HepG2 (cell line): ENCODE measurements around the gene PARP15. TPM values are rescaled to one million over a fixed set of nuclear protein-coding genes. Genes with fewer than 3 reads are reported as not detected.

Experiments used
- ATAC-seq: fragments of 200-7000 bp; cut with Tn5 transposase; 3 replicates; pipeline ENCODE4 v1.9.1; 2020; ENCODE audit warnings: mild to moderate bottlenecking, moderate library complexity
- BruUV-seq: library from RNA; stranded (reverse); fragments of 400-500 nt; replicated peaks from 2 replicates; lab custom pipeline; 2021; lab: Mats Ljungman, UMichigan
- CTCF ChIA-PET: fragments of 300-600 bp; formaldehyde crosslinking; extraction: SDS; loops from one replicate; lab custom pipeline; 2021; ENCODE audit warnings: low total read pairs, inconsistent platforms, low intra/inter-chr PET ratio; lab: Yijun Ruan, JAX
- POLR2A ChIA-PET: fragments of 350-600 bp; sonication (Branson Sonifier 250); formaldehyde crosslinking; loops from one replicate; lab custom pipeline; 2020; ENCODE audit warnings: antibody characterized with exemption, inconsistent platforms; lab: Yijun Ruan, JAX
- DNase-seq: peaks from one replicate; pipeline ENCODE4 v3.0.0-alpha.2; 2015; ENCODE audit warnings: low spot score
- FAIRE-seq: peaks from 3 replicates; lab custom pipeline; 2011; peaks lifted over from hg19 to GRCh38; lab: Jason Lieb, UNC
- H2AFZ ChIP-seq: one replicate; pipeline ENCODE4 v1.6.1; 2011; ENCODE audit warnings: low read length, inconsistent platforms
- H3K27ac ChIP-seq: fragments of 300-600 bp; 3 replicates; pipeline ENCODE4 v1.8.0; 2011; ENCODE audit warnings: mixed run types, mild to moderate bottlenecking, mixed read lengths, low read length, inconsistent platforms; ENCODE audit not compliant: insufficient read depth; ENCODE audit errors: extremely low read length
- H3K27me3 ChIP-seq, 2 experiments: fragments of 200-600 bp in 1 of 2; 2 replicates in 1 of 2; 3 replicates in 1 of 2; pipeline versions ENCODE4 v1.6.0 to v1.8.0; 2011; ENCODE audit warnings: low read length in 2 of 2, mild to moderate bottlenecking in 2 of 2, moderate library complexity in 2 of 2, inconsistent platforms in 1 of 2; ENCODE audit not compliant: insufficient read depth in 2 of 2, control insufficient read depth in 1 of 2
- H3K36me3 ChIP-seq, 2 experiments: fragments of 200-600 bp in 1 of 2; replicated peaks in 1 of 2; 2 replicates in 1 of 2; 3 replicates in 1 of 2; pipeline versions ENCODE4 v1.5.1 to v1.8.0; 2011; ENCODE audit warnings: low read length in 2 of 2, inconsistent platforms in 1 of 2; ENCODE audit not compliant: insufficient read depth in 2 of 2, control insufficient read depth in 1 of 2
- H3K4me1 ChIP-seq: 2 replicates; pipeline ENCODE4 v1.5.1; 2012; ENCODE audit warnings: low read length, inconsistent platforms; ENCODE audit not compliant: insufficient read depth
- H3K4me2 ChIP-seq: 2 replicates; pipeline ENCODE4 v1.6.0; 2011; ENCODE audit warnings: low read depth, low read length, inconsistent platforms
- H3K4me3 ChIP-seq, 3 experiments: fragments of 200-600 bp in 1 of 3; sonication (generic), shearing (Covaris generic) in 1 of 3; replicated peaks in 1 of 3; 2 replicates each; pipeline ENCODE4 v1.5.1; 2011 to 2016; ENCODE audit warnings: low read length in 3 of 3, inconsistent platforms in 2 of 3, low read depth in 2 of 3, mild to moderate bottlenecking in 2 of 3, control low read depth in 1 of 3, mixed read lengths in 1 of 3; ENCODE audit not compliant: insufficient read depth in 1 of 3
- H3K79me2 ChIP-seq: one replicate; pipeline ENCODE4 v1.6.1; 2011; ENCODE audit warnings: low read length, inconsistent platforms; ENCODE audit not compliant: insufficient read depth
- H3K9ac ChIP-seq: 2 replicates; pipeline ENCODE4 v1.6.0; 2011; ENCODE audit warnings: mild to moderate bottlenecking, low read depth, low read length, inconsistent platforms; ENCODE audit not compliant: insufficient read depth
- H3K9me3 ChIP-seq: 2 replicates; pipeline ENCODE4 v1.5.1; 2012; ENCODE audit warnings: mild to moderate bottlenecking, low read length
- H4K20me1 ChIP-seq: 2 replicates; pipeline ENCODE4 v1.6.0; 2011; ENCODE audit warnings: inconsistent platforms, mild to moderate bottlenecking, low read length, moderate library complexity; ENCODE audit not compliant: insufficient read depth
- ELK4 ChIP-seq: sonication (generic); formaldehyde crosslinking; IDR thresholded peaks from 2 replicates; pipeline ENCODE4 v1.9.0; 2021; ENCODE audit warnings: missing genetic modification reagents, borderline replicate concordance
- EP300 ChIP-seq, 3 experiments: sonication (generic) in 1 of 3; formaldehyde crosslinking in 1 of 3; IDR thresholded peaks; 2 replicates each; pipeline versions ENCODE4 v1.5.1 to v1.6.1; 2011 to 2020; ENCODE audit warnings: low read depth in 2 of 3, low read length in 2 of 3, borderline replicate concordance in 1 of 3, improper control_type of control experiment in 1 of 3, mild to moderate bottlenecking in 1 of 3, missing genetic modification reagents in 1 of 3, moderate library complexity in 1 of 3
- GABPB1 ChIP-seq: IDR thresholded peaks from 2 replicates; pipeline ENCODE4 v1.6.1; 2016; ENCODE audit warnings: mild to moderate bottlenecking, missing genetic modification reagents, moderate library complexity, missing compliant biosample characterization
- HOXD1 ChIP-seq: sonication (generic); formaldehyde crosslinking; IDR thresholded peaks from 2 replicates; pipeline ENCODE4 v1.5.0; 2020; ENCODE audit warnings: missing genetic modification reagents
- KDM1A ChIP-seq: IDR thresholded peaks from 2 replicates; pipeline ENCODE4 v1.6.1; 2016; ENCODE audit warnings: missing compliant biosample characterization
- MAF1 ChIP-seq: sonication (generic); formaldehyde crosslinking; IDR thresholded peaks from 2 replicates; pipeline ENCODE4 v1.5.0; 2020; ENCODE audit warnings: missing genetic modification reagents, borderline replicate concordance
- MATR3 ChIP-seq: sonication (generic); formaldehyde crosslinking; IDR thresholded peaks from 2 replicates; pipeline ENCODE4 v1.4.0; 2020; ENCODE audit warnings: missing genetic modification reagents
- MAZ ChIP-seq, 2 experiments: sonication (generic) in 1 of 2; formaldehyde crosslinking in 1 of 2; IDR thresholded peaks; 2 replicates each; pipeline versions ENCODE4 v1.5.0 to v1.6.1; 2012 to 2020; ENCODE audit warnings: low read depth in 2 of 2, mild to moderate bottlenecking in 2 of 2, borderline replicate concordance in 1 of 2, improper control_type of control experiment in 1 of 2, low read length in 1 of 2, missing genetic modification reagents in 1 of 2, moderate library complexity in 1 of 2
- MYC ChIP-seq: sonication (generic); formaldehyde crosslinking; IDR thresholded peaks from 2 replicates; pipeline ENCODE4 v1.9.0; 2021; ENCODE audit warnings: missing genetic modification reagents, borderline replicate concordance
- PRPF4 ChIP-seq: fragments of 200-400 bp; formaldehyde crosslinking; IDR thresholded peaks from 2 replicates; pipeline ENCODE4 v1.6.1; 2016; ENCODE audit warnings: low read length, low read depth; ENCODE audit not compliant: poor library complexity, severe bottlenecking
- SALL1 ChIP-seq: sonication (generic); formaldehyde crosslinking; IDR thresholded peaks from 2 replicates; pipeline ENCODE4 v1.8.0; 2022; ENCODE audit warnings: mild to moderate bottlenecking, missing genetic modification reagents
- SIN3A ChIP-seq: IDR thresholded peaks from 2 replicates; pipeline ENCODE4 v1.6.1; 2011; ENCODE audit warnings: low read depth, mild to moderate bottlenecking, control low read depth, low read length, borderline replicate concordance
- SP140L ChIP-seq: sonication (generic); formaldehyde crosslinking; IDR thresholded peaks from 2 replicates; pipeline ENCODE4 v1.4.0; 2020; ENCODE audit warnings: missing genetic modification reagents, borderline replicate concordance
- TRIM24 ChIP-seq: sonication (generic); formaldehyde crosslinking; IDR thresholded peaks from 2 replicates; pipeline ENCODE4 v1.8.0; 2022; ENCODE audit warnings: mild to moderate bottlenecking, missing genetic modification reagents
- YEATS4 ChIP-seq: sonication (generic); formaldehyde crosslinking; IDR thresholded peaks from 2 replicates; pipeline ENCODE4 v1.4.0; 2020; ENCODE audit warnings: missing genetic modification reagents, borderline replicate concordance
- YY1 ChIP-seq: IDR thresholded peaks from 2 replicates; pipeline ENCODE4 v1.6.1; 2011; ENCODE audit warnings: low read length, low read depth, moderate library complexity, mild to moderate bottlenecking; ENCODE audit not compliant: insufficient read depth, insufficient replicate concordance
- ZBTB38 ChIP-seq: sonication (generic); formaldehyde crosslinking; IDR thresholded peaks from 2 replicates; pipeline ENCODE4 v1.5.1; 2020; ENCODE audit warnings: mild to moderate bottlenecking, missing genetic modification reagents
- ZKSCAN8 ChIP-seq: IDR thresholded peaks from 2 replicates; pipeline ENCODE4 v1.6.1; 2016; ENCODE audit warnings: borderline replicate concordance, missing genetic modification reagents, missing compliant biosample characterization
- ZMYM3 ChIP-seq: sonication (generic); formaldehyde crosslinking; IDR thresholded peaks from 2 replicates; pipeline ENCODE4 v1.5.1; 2020; ENCODE audit warnings: mild to moderate bottlenecking, missing genetic modification reagents
- WGBS: methylation state at CpG from one replicate; pipeline ENCODE4 v1.1.6; 2017; ENCODE audit warnings: low lambda C conversion rate; 5-methylcytosine and 5-hydroxymethylcytosine counted together
- in situ Hi-C: cut with HindIII; loops from 2 replicates; pipeline ENCODE4 v1.10.0; 2017; ENCODE audit warnings: low pct_unique_long_range_greater_than_20kb; ENCODE audit not compliant: extremely low pct_ligation_motif_present
- intact Hi-C: fragments of 100-400 bp; cut with micrococcal nuclease; formaldehyde crosslinking; loops from one replicate; pipeline ENCODE4 v1.10.0; 2022; ENCODE audit not compliant: unreplicated experiment
- polyA plus RNA-seq, 8 experiments: library from polyadenylated mRNA; depleted of rRNA in 3 of 8; stranded (reverse) in 7 of 8; unstranded in 1 of 8; fragments of >200 nt; fragmentation: Illumina TruSeq in 4 of 8; extraction: Trizol in 4 of 8; gene quantifications; 2 replicates each; pipeline versions ENCODE4 v1.2.1 to v1.2.3, GENCODE V29; 2011 to 2016; ENCODE audit warnings: low read depth in 4 of 8, missing spikeins in 1 of 8, mixed read lengths in 1 of 8; ENCODE audit not compliant: insufficient read depth in 1 of 8
- total RNA-seq, 5 experiments: library from RNA; depleted of rRNA; stranded (reverse); fragments of >200 nt; fragmentation: Illumina TruSeq; extraction: Trizol; gene quantifications; 2 replicates each; pipeline ENCODE4 v1.2.3, GENCODE V29; 2016; ENCODE audit warnings: low read depth in 1 of 5

Gene PARP15
- total and polyA plus RNA-seq, 2 of the 13 experiments (the other 11 are each of a cell fraction or from before 2014, with no cell fraction given): 0.02 TPM; not detected in 1

DNA sequence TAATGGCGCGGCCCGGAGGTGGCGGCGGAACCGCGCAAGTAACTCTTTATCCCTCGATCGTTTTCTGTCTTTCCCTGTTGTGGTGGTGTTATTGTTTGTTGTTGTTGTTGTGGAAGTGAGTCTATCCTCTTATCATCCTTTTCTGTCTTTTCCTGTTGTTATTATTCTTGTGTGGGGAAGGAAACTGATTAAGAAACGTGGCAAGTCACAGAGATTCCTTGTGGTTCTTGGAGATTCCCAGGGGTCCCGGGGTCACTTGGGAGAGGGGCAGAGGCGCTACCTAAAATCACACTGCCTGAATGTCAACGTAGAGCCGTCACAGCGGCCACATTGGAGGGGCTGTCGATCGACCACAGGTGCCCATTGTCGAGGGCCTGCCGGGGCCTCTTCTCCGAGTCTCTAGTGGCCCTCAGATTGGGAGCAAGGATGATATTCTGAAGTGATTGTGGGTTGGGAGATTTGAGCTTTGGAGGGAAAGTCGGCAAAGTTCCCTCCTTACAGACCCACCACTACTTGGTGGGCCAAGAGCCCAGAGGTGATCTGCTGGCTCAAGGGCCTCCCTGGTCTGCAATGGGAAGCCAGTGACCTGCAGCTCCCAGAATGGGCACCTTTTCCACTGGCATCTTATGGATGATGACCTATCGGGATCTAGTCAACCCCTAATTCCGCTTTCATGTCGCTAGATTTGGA, 104.0 kb downstream of the PARP15 start:
- in situ Hi-C loops: loop anchor here (25.0 kb wide), 1 partner anchor 1119 kb away; the partner anchor contains the start of gene ARGFX
- TF ChIP-seq PRPF4 (peak; percentile 24), HOXD1 (CRISPR knock-in tag) (peak; percentile 28; the same call in 1 of the 2 replicates), MYC (CRISPR knock-in tag) (0 out of 2 replicates have a peak, but pooled peaks have one; percentile 31), GABPB1 (CRISPR knock-in tag) (peak; percentile 1; the same call in 1 of the 2 replicates), YY1 (peak; percentile 3), TRIM24 (no peak), ELK4 (CRISPR knock-in tag) (no peak), MAZ (IDR thresholded peaks at IDR 0.05; ENCODE audit: borderline replicate concordance, low read depth, low read length) (no peak), MAZ (CRISPR knock-in tag; IDR thresholded peaks at IDR 0.05; ENCODE audit: low read depth) (no peak), YEATS4 (CRISPR knock-in tag) (0 out of 2 replicates have a peak, but pooled peaks have one; percentile 19), KDM1A (CRISPR knock-in tag) (peak; percentile 37; the same call in 1 of the 2 replicates), ZKSCAN8 (CRISPR knock-in tag) (no peak), SP140L (CRISPR knock-in tag) (no peak), MATR3 (CRISPR knock-in tag) (no peak), MAF1 (CRISPR knock-in tag) (0 out of 2 replicates have a peak, but pooled peaks have one; percentile 28), EP300 (IDR thresholded peaks at IDR 0.05; ENCODE audit: low read depth in 2 of 2, low read length in 2 of 2) (no peak), EP300 (CRISPR knock-in tag; IDR thresholded peaks at IDR 0.05; ENCODE audit: borderline replicate concordance) (no peak), SIN3A (0 out of 2 replicates have a peak, but pooled peaks have one; percentile 15), SALL1 (CRISPR knock-in tag) (0 out of 2 replicates have a peak, but pooled peaks have one; percentile 4), ZMYM3 (CRISPR knock-in tag) (peak; percentile 9; the same call in 1 of the 2 replicates), ZBTB38 (CRISPR knock-in tag) (peak; percentile 57; the same call in 1 of the 2 replicates)

More for the DNA sequence above, 104.0 kb downstream of the PARP15 start:
- peak overlapping the region; percentile 81 for H3K9ac ChIP-seq
- BruUV-seq: no TSS peak
- no peaks in the 10 kb centered on the region; a peak in 1 of 5 replicates for H3K27me3 ChIP-seq
- intact Hi-C loops: no loop called here
- no peak for FAIRE-seq
- no peak overlapping the region for H2AFZ ChIP-seq
- no peaks in the 10 kb centered on the region for H4K20me1 ChIP-seq
- ChIA-PET CTCF (interaction anchor here (1.6 kb wide), 1 partner anchor 121 kb away, joined by 4 read pairs; no protein-coding TSS in a partner anchor), POLR2A (interaction anchor here (2.0 to 3.6 kb wide), 2 partner anchors 12 to 112 kb away, joined by 8 to 29 read pairs; partner anchors contain the start of gene HSPBAP1)
- WGBS: 21% methylated on average over 20 of the region's 24 CpGs
- H3K4me3 ChIP-seq: peak overlapping the region; percentile 90 to 97 (median 93)
- no peak overlapping the region for H3K27ac ChIP-seq
- peak overlapping the region; percentile 95 for H3K4me2 ChIP-seq
- peaks cover 30% of the 10 kb centered on the region for H3K4me1 ChIP-seq
- no peak for DNase-seq
- ATAC-seq: no peak
- H3K9me3 ChIP-seq: no peaks in the 10 kb centered on the region
- H3K36me3 ChIP-seq: no peaks in the 10 kb centered on the region
- no peaks in the 10 kb centered on the region for H3K79me2 ChIP-seq
